Renal cortex interstitium (tissue), 11 donors: ENCODE data around the gene TSPAN14. TPM values are rescaled to one million over a fixed set of nuclear protein-coding genes. Genes with fewer than 3 reads are reported as not detected.
"Not testable (repeated sequence)": the region's sequence is repeated elsewhere in the genome, so short reads cannot be mapped to it uniquely, and the experiment has no call there.

ENCODE experiments used
- DNase-seq, 11 donors: peaks; one replicate each; pipeline ENCODE4 v3.0.0-alpha.2; 2013; ENCODE audit warnings: low read depth in 9 of 11, low spot score in 4 of 11; ENCODE audit errors: extremely low read depth in 1 of 11
- polyA plus RNA-seq, 3 donors: library from polyadenylated mRNA; unstranded; fragments of 120-200 nt; gene quantifications; one replicate each; pipeline ENCODE4 v1.2.1, GENCODE V29; 2013; ENCODE audit not compliant: insufficient read length in 3 of 3

The TSPAN14 gene
- polyA plus RNA-seq, 3 donors = 82.4 to 93.3 (median 86.6) TPM

GRCh38 chr10:80476685-80477084, 22.6 kb downstream of the TSPAN14 start:
- DNase-seq = no peak

GRCh38 chr10:80477813-80478212, 23.7 kb downstream of the TSPAN14 start:
- no peak for DNase-seq

- DNase-seq = not testable (repeated sequence)
Observed at GRCh38 chr10:80480373-80480772, 26.3 kb downstream of the TSPAN14 start.

- DNase-seq = no peak
Observed at GRCh38 chr10:80480852-80481251, 26.7 kb downstream of the TSPAN14 start.

- DNase-seq = no peak
Observed at GRCh38 chr10:80484243-80484642, 30.1 kb downstream of the TSPAN14 start.

GRCh38 chr10:80484676-80485075, 30.6 kb downstream of the TSPAN14 start:
- DNase-seq = no peak

- DNase-seq = no peak
Observed at GRCh38 chr10:80485076-80485945, 31.2 kb downstream of the TSPAN14 start.

- no peak for DNase-seq
Observed at GRCh38 chr10:80485946-80486764, 32.0 kb downstream of the TSPAN14 start.

- DNase-seq = no peak
Observed at GRCh38 chr10:80486785-80487420, 32.8 kb downstream of the TSPAN14 start.

- no peak for DNase-seq
Observed at GRCh38 chr10:80487421-80487785, 33.3 kb downstream of the TSPAN14 start.

GRCh38 chr10:80487791-80488538, 33.9 kb downstream of the TSPAN14 start:
- DNase-seq = no peak

- no peak for DNase-seq
Observed at GRCh38 chr10:80488539-80489066, 34.5 kb downstream of the TSPAN14 start.

- no peak for DNase-seq
Observed at GRCh38 chr10:80489371-80490112, 35.4 kb downstream of the TSPAN14 start.

- no peak for DNase-seq
Observed at GRCh38 chr10:80491251-80492102, 37.4 kb downstream of the TSPAN14 start.

GRCh38 chr10:80492848-80493521, 38.9 kb downstream of the TSPAN14 start:
- DNase-seq = no peak

GRCh38 chr10:80493522-80494051, 39.5 kb downstream of the TSPAN14 start:
- no peak for DNase-seq
